Keratinocyte (primary cell): ENCODE measurements around the gene NAA11. TPM values are rescaled to one million over a fixed set of nuclear protein-coding genes. Genes with fewer than 3 reads are reported as not detected.

Experiments
- DNase-seq: peaks from one replicate; pipeline ENCODE4 v3.0.0-alpha.2; 2011; ENCODE audit warnings: low read depth, missing footprints, low spot score
- FAIRE-seq: peaks from 2 replicates; lab custom pipeline; 2011; peaks lifted over from hg19 to GRCh38; lab: Jason Lieb, UNC
- H2AFZ ChIP-seq: 2 replicates; pipeline ENCODE4 v1.6.0; 2012; ENCODE audit warnings: low read length, control low read depth, inconsistent platforms; ENCODE audit not compliant: control insufficient read depth
- H3K27ac ChIP-seq: 2 replicates; pipeline ENCODE4 v1.5.1; 2011; ENCODE audit warnings: low read length; ENCODE audit not compliant: control insufficient read depth, insufficient read depth
- H3K27me3 ChIP-seq: 3 replicates; pipeline ENCODE4 v1.6.0; 2011; ENCODE audit warnings: low read length; ENCODE audit not compliant: control insufficient read depth, insufficient read depth; ENCODE audit errors: extremely low read depth
- H3K36me3 ChIP-seq, 2 experiments: 2 replicates in 1 of 2; 3 replicates in 1 of 2; pipeline ENCODE4 v1.5.1; 2011; ENCODE audit warnings: low read length in 2 of 2, mild to moderate bottlenecking in 1 of 2; ENCODE audit not compliant: control insufficient read depth in 2 of 2, insufficient read depth in 2 of 2; ENCODE audit errors: extremely low read depth in 1 of 2
- H3K4me1 ChIP-seq: 3 replicates; pipeline ENCODE4 v1.5.1; 2011; ENCODE audit warnings: low read length; ENCODE audit not compliant: control insufficient read depth, insufficient read depth; ENCODE audit errors: extremely low read depth
- H3K4me2 ChIP-seq: 3 replicates; pipeline ENCODE4 v1.6.0; 2011; ENCODE audit warnings: low read depth, low read length; ENCODE audit not compliant: control insufficient read depth, insufficient read depth; ENCODE audit errors: extremely low read depth
- H3K4me3 ChIP-seq, 3 experiments: fragments of 200-600 bp in 1 of 3; sonication (generic) in 1 of 3; 2 replicates in 2 of 3; 3 replicates in 1 of 3; pipeline ENCODE4 v1.5.1; 2011 to 2016; ENCODE audit warnings: low read length in 3 of 3, mild to moderate bottlenecking in 3 of 3, control low read depth in 2 of 3, inconsistent platforms in 1 of 3, low read depth in 1 of 3, mixed read lengths in 1 of 3, mixed run types in 1 of 3, moderate library complexity in 1 of 3; ENCODE audit not compliant: control insufficient read depth in 2 of 3, insufficient read depth in 2 of 3; ENCODE audit errors: extremely low read depth in 1 of 3
- H3K79me2 ChIP-seq: 2 replicates; pipeline ENCODE4 v1.6.0; 2012; ENCODE audit warnings: low read length; ENCODE audit not compliant: control insufficient read depth, insufficient read depth
- H3K9ac ChIP-seq: 3 replicates; pipeline ENCODE4 v1.6.0; 2011; ENCODE audit warnings: low read length; ENCODE audit not compliant: control insufficient read depth, insufficient read depth; ENCODE audit errors: extremely low read depth
- H3K9me1 ChIP-seq: 3 replicates; pipeline ENCODE4 v1.6.0; 2011; ENCODE audit warnings: low read length; ENCODE audit not compliant: control insufficient read depth, insufficient read depth; ENCODE audit errors: extremely low read depth
- H3K9me3 ChIP-seq: 2 replicates; pipeline ENCODE4 v1.5.1; 2012; ENCODE audit warnings: low read depth, low read length; ENCODE audit not compliant: control insufficient read depth
- H4K20me1 ChIP-seq: 3 replicates; pipeline ENCODE4 v1.6.0; 2011; ENCODE audit warnings: low read length; ENCODE audit not compliant: control insufficient read depth, insufficient read depth; ENCODE audit errors: extremely low read depth
- CTCF ChIP-seq, 3 experiments: IDR thresholded peaks in 1 of 3; conservative IDR thresholded peaks in 1 of 3; optimal IDR thresholded peaks in 1 of 3; 2 replicates in 2 of 3; 3 replicates in 1 of 3; pipeline versions ENCODE3 to v1.5.1; 2011; ENCODE audit warnings: low read length in 3 of 3, mild to moderate bottlenecking in 3 of 3, moderate library complexity in 2 of 3, control low read depth in 1 of 3, inconsistent platforms in 1 of 3; ENCODE audit not compliant: insufficient read depth in 2 of 3; ENCODE audit errors: extremely low read depth in 1 of 3
- EZH2 ChIP-seq: IDR thresholded peaks from one replicate; pipeline ENCODE4 v1.6.1; 2012; ENCODE audit warnings: inconsistent platforms, mild to moderate bottlenecking, low read length, moderate library complexity
- dilution Hi-C: fragments of 300-500 bp; cut with MboI; formaldehyde crosslinking; loops from one replicate; pipeline ENCODE4 v1.7.0; 2020; ENCODE audit warnings: low sequenced_read_pairs; ENCODE audit not compliant: extremely low pct_ligation_motif_present
- polyA plus RNA-seq, 5 experiments: library from polyadenylated mRNA; depleted of rRNA in 3 of 5; stranded (reverse) in 3 of 5; stranded (forward) in 1 of 5; unstranded in 1 of 5; fragments of >200 nt; gene quantifications; 1 replicate in 1 of 5; 2 replicates in 3 of 5; 3 replicates in 1 of 5; pipeline versions ENCODE4 v1.2.1 to v1.2.3, GENCODE V29; 2011 to 2012; ENCODE audit warnings: missing spikeins in 2 of 5, low read depth in 1 of 5, low replicate concordance in 1 of 5

Gene NAA11
- polyA plus RNA-seq, 1 donor (not counting 4 experiments of a cell fraction or from before 2014, with no cell fraction given), result not detected

DNA sequence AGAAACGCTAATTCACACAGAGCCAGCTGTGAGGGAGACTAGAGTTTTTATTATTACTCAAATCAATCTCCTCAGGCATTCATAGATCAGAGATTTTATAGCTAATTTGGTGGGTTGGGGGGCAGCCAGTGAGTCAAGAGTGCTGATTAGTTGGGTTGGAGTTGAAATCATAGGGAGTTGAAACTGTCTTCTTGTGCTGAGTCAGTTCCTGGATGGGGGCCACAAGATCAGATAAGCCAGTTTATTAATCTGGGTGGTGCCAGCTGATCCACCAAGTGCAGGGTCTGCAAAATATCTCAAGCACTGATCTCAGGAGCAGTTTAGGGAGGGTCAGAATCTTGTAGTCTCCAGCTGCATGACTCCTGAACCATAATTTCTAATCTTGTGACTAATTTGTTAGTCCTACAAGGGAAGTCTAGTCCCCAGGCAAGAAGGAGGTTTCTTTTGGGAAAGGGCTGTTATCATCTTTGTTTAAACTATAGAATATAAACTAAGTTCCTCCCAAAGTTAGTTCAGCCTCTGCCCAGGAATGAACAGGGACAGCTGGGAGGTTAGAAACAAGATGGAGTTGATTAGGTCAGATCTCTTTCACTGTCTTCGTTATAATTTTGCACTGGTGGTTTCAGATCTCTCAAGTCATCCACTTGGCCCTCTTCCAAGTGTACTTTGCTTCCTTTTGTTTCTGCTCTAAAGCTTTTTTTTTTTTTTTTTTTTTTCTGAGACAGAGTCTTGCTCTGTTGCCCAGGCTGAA, 5.4 kb upstream of the NAA11 start:
- TF ChIP-seq CTCF (optimal IDR thresholded peaks at IDR 0.05 in 1 of 3, IDR thresholded peaks at IDR 0.05 in 1 of 3, conservative IDR thresholded peaks at IDR 0.05 in 1 of 3; ENCODE audit: extremely low read depth in 1 of 3, insufficient read depth in 2 of 3, low read length in 3 of 3) (no peak), EZH2 (no peak)
- Histone ChIP-seq H3K9ac (no peak overlapping the region), H3K9me1 (no peaks in the 10 kb centered on the region), H3K4me1 (no peaks in the 10 kb centered on the region), H3K4me2 (no peak overlapping the region), H3K79me2 (no peaks in the 10 kb centered on the region), H3K36me3 (no peaks in the 10 kb centered on the region), H3K9me3 (no peaks in the 10 kb centered on the region), H3K27ac (no peak overlapping the region), H2AFZ (no peak overlapping the region), H3K4me3 (no peak overlapping the region), H3K27me3 (no peaks in the 10 kb centered on the region), H4K20me1 (no peaks in the 10 kb centered on the region)
- FAIRE-seq, result no peak
- DNase-seq, result no peak
- dilution Hi-C loops, result no loop called here

- H3K27me3 ChIP-seq, result no peaks in the 10 kb centered on the region
- H3K9me1 ChIP-seq, result no peaks in the 10 kb centered on the region
- H3K79me2 ChIP-seq, result no peaks in the 10 kb centered on the region
- dilution Hi-C loops, result no loop called here
- H3K9me3 ChIP-seq, result no peaks in the 10 kb centered on the region
- H3K4me3 ChIP-seq, result no peak overlapping the region
- H3K4me2 ChIP-seq, result no peak overlapping the region
- no peak overlapping the region for H2AFZ ChIP-seq
- H3K9ac ChIP-seq, result no peak overlapping the region
- no peaks in the 10 kb centered on the region for H3K36me3 ChIP-seq
- no peak for FAIRE-seq
- DNase-seq, result no peak
- H3K27ac ChIP-seq, result no peak overlapping the region
- no peaks in the 10 kb centered on the region for H4K20me1 ChIP-seq
- TF ChIP-seq EZH2, result no peak
- no peak for TF ChIP-seq CTCF (optimal IDR thresholded peaks at IDR 0.05 in 1 of 3, IDR thresholded peaks at IDR 0.05 in 1 of 3, conservative IDR thresholded peaks at IDR 0.05 in 1 of 3; ENCODE audit: extremely low read depth in 1 of 3, insufficient read depth in 2 of 3, low read length in 3 of 3)
- H3K4me1 ChIP-seq, result no peaks in the 10 kb centered on the region
These were observed 4.9 kb upstream of the NAA11 start for GRCh38 chr4:79330720-79331119.
